ENCODE results near the gene ALDH5A1. TPM values are rescaled to one million over a fixed set of nuclear protein-coding genes. Genes with fewer than 3 reads are reported as not detected.

Gene ALDH5A1
- total and polyA plus RNA-seq, 2 of the 13 experiments (the other 11 are each of a cell fraction or from before 2014, with no cell fraction given): 12.8 to 32.5 TPM

- no peak for TF ChIP-seq ZNF275 (CRISPR knock-in tag; IDR thresholded peaks at IDR 0.05; ENCODE audit: borderline replicate concordance)
- no peak for TF ChIP-seq CENPBD1 (CRISPR knock-in tag; IDR thresholded peaks at IDR 0.05; ENCODE audit: borderline replicate concordance, low read depth)
- TF ChIP-seq FOXP4 (CRISPR knock-in tag; IDR thresholded peaks at IDR 0.05): no peak
- TF ChIP-seq MLLT10 (CRISPR knock-in tag; IDR thresholded peaks at IDR 0.05): no peak
- no peak for TF ChIP-seq ADNP (CRISPR knock-in tag; IDR thresholded peaks at IDR 0.05)
- TF ChIP-seq NCOR1 (IDR thresholded peaks at IDR 0.05; ENCODE audit: borderline replicate concordance, low read length): no peak
Measured at GRCh38 chr6:24537771-24538385, 43.1 kb downstream of the ALDH5A1 start (continued).

GRCh38 chr6:24539416-24539815 is 44.6 kb downstream of the ALDH5A1 start:
- DNase-seq (ENCODE audit: low spot score) (no peak), ATAC-seq (no peak), FAIRE-seq (no peak)
- H3K9me3 ChIP-seq (ENCODE audit: low read length): no peaks in the 10 kb centered on the region
- no TSS peak for BruUV-seq (replicated peaks)
- H3K27ac ChIP-seq (ENCODE audit: extremely low read length, insufficient read depth, low read length): no peak overlapping the region
- no peaks in the 10 kb centered on the region for H3K79me2 ChIP-seq (ENCODE audit: insufficient read depth, low read length)
- no peak overlapping the region for H3K4me3 ChIP-seq (replicated peaks in 1 of 3; ENCODE audit: insufficient read depth in 1 of 3, low read depth in 2 of 3, low read length in 3 of 3)
- no peak overlapping the region for H3K9ac ChIP-seq (ENCODE audit: insufficient read depth, low read depth, low read length)
- no peak for TF ChIP-seq FOSL1 (CRISPR knock-in tag; IDR thresholded peaks at IDR 0.05; ENCODE audit: borderline replicate concordance)
- no peak for TF ChIP-seq AGO2 (optimal IDR thresholded peaks at IDR 0.05; ENCODE audit: low read depth, low read length)
- TF ChIP-seq ZNF44 (CRISPR knock-in tag; IDR thresholded peaks at IDR 0.05): no peak
- no peak for TF ChIP-seq MTERF4 (CRISPR knock-in tag; IDR thresholded peaks at IDR 0.05)
- no peak for TF ChIP-seq NR0B2 (CRISPR knock-in tag; IDR thresholded peaks at IDR 0.05)
- no peaks in the 10 kb centered on the region for H3K4me1 ChIP-seq (ENCODE audit: insufficient read depth, low read length)
- H3K4me2 ChIP-seq (ENCODE audit: low read depth, low read length): no peak overlapping the region
- 92% methylated on average over 8 of the region's 8 CpGs for WGBS (ENCODE audit: low lambda C conversion rate)
- H2AFZ ChIP-seq (ENCODE audit: low read length): no peak overlapping the region
- in situ Hi-C loops (cut with HindIII; ENCODE audit: extremely low pct_ligation_motif_present, low pct_unique_long_range_greater_than_20kb): no loop called here
- ChIA-PET POLR2A (no interaction called here), CTCF (ENCODE audit: low intra/inter-chr PET ratio, low total read pairs) (no interaction called here)
- H3K36me3 ChIP-seq (replicated peaks in 1 of 2; ENCODE audit: control insufficient read depth in 1 of 2, insufficient read depth in 2 of 2, low read length in 2 of 2): peaks cover under 1 to 6% of the 10 kb centered on the region in 2 experiments
- H4K20me1 ChIP-seq (ENCODE audit: insufficient read depth, low read length): no peaks in the 10 kb centered on the region
- intact Hi-C loops (cut with micrococcal nuclease; ENCODE audit: unreplicated experiment): no loop called here
- no peaks in the 10 kb centered on the region for H3K27me3 ChIP-seq (ENCODE audit: control insufficient read depth in 1 of 2, insufficient read depth in 2 of 2, low read length in 2 of 2)

Measured in HepG2 (cell line).